Fibroblast of lung (primary cell): ENCODE data around the gene SLPI. TPM values are rescaled to one million over a fixed set of nuclear protein-coding genes. Genes with fewer than 3 reads are reported as not detected.

Source experiments
- DNase-seq, 2 donors: peaks; one replicate each; pipeline versions ENCODE4 v3.0.0 to v3.0.0-alpha.2; 2010; ENCODE audit warnings: low read depth in 2 of 2
- H2AFZ ChIP-seq: 2 replicates; pipeline ENCODE4 v1.5.1; 2012; ENCODE audit warnings: low read length, control low read depth, inconsistent platforms
- H3K27ac ChIP-seq: 2 replicates; pipeline ENCODE4 v1.5.1; 2011; ENCODE audit warnings: low read length, control low read depth; ENCODE audit not compliant: insufficient read depth
- H3K27me3 ChIP-seq: 2 replicates; pipeline ENCODE4 v1.5.1; 2011; ENCODE audit warnings: mild to moderate bottlenecking, low read length; ENCODE audit not compliant: control insufficient read depth, insufficient read depth
- H3K36me3 ChIP-seq: 2 replicates; pipeline ENCODE4 v1.5.1; 2011; ENCODE audit warnings: low read length; ENCODE audit not compliant: control insufficient read depth, insufficient read depth
- H3K4me1 ChIP-seq: 2 replicates; pipeline ENCODE4 v1.5.1; 2011; ENCODE audit warnings: low read length; ENCODE audit not compliant: control insufficient read depth, insufficient read depth; ENCODE audit errors: extremely low read depth
- H3K4me2 ChIP-seq: 2 replicates; pipeline ENCODE4 v1.5.1; 2011; ENCODE audit warnings: low read length, control low read depth; ENCODE audit not compliant: insufficient read depth; ENCODE audit errors: extremely low read depth
- H3K4me3 ChIP-seq, 4 experiments: fragments of 200-600 bp in 1 of 4; sonication (generic) in 1 of 4; replicated peaks in 1 of 4; 2 replicates each; pipeline ENCODE4 v1.5.1; 2011 to 2016; ENCODE audit warnings: low read length in 4 of 4, low read depth in 3 of 4, mild to moderate bottlenecking in 3 of 4, control low read depth in 2 of 4, inconsistent platforms in 1 of 4, mixed read lengths in 1 of 4; ENCODE audit not compliant: insufficient read depth in 1 of 4; ENCODE audit errors: control extremely low read depth in 1 of 4
- H3K79me2 ChIP-seq: 2 replicates; pipeline ENCODE4 v1.5.1; 2012; ENCODE audit warnings: mild to moderate bottlenecking, low read length, inconsistent platforms; ENCODE audit not compliant: control insufficient read depth, insufficient read depth
- H3K9ac ChIP-seq: 2 replicates; pipeline ENCODE4 v1.5.1; 2011; ENCODE audit warnings: mild to moderate bottlenecking, low read length, control low read depth; ENCODE audit not compliant: insufficient read depth
- H3K9me3 ChIP-seq: 2 replicates; pipeline ENCODE4 v1.5.1; 2012; ENCODE audit warnings: low read depth, low read length; ENCODE audit not compliant: control insufficient read depth, insufficient read depth
- H4K20me1 ChIP-seq: 2 replicates; pipeline ENCODE4 v1.5.1; 2011; ENCODE audit warnings: low read length; ENCODE audit not compliant: control insufficient read depth, insufficient read depth; ENCODE audit errors: extremely low read depth
- CTCF ChIP-seq, 2 donors: IDR thresholded peaks in 1 of 2; conservative IDR thresholded peaks in 1 of 2; 1 replicate in 1 of 2; 2 replicates in 1 of 2; pipeline ENCODE4 v1.5.1; 2011 to 2012; ENCODE audit warnings: low read length in 2 of 2, control low read depth in 1 of 2, inconsistent platforms in 1 of 2, low read depth in 1 of 2, mild to moderate bottlenecking in 1 of 2
- EZH2 ChIP-seq: IDR thresholded peaks from 2 replicates; pipeline ENCODE4 v1.5.1; 2012; ENCODE audit warnings: low read length, control low read depth, mild to moderate bottlenecking; ENCODE audit errors: missing control alignments
- polyA plus RNA-seq, 2 donors: library from polyadenylated mRNA; depleted of rRNA in 1 of 2; stranded (reverse) in 1 of 2; unstranded in 1 of 2; fragments of >200 nt; gene quantifications; 2 replicates each; pipeline ENCODE4 v1.2.1, GENCODE V29; 2011 to 2012; ENCODE audit warnings: missing spikeins in 1 of 2
- total RNA-seq: library from RNA; depleted of rRNA; stranded (reverse); fragments of >200 nt; gene quantifications from 2 replicates; pipeline ENCODE4 v1.2.1, GENCODE V29; 2014

Gene SLPI
- total and polyA plus RNA-seq, 2 donors (not counting 1 experiment from before 2014, with no cell fraction given), result 0.17 to 3.7 TPM

- Histone ChIP-seq H2AFZ (no peak overlapping the region), H3K9me3 (no peaks in the 10 kb centered on the region), H3K4me3 (no peak overlapping the region), H3K4me2 (no peak overlapping the region), H3K27ac (no peak overlapping the region), H3K4me1 (no peaks in the 10 kb centered on the region), H4K20me1 (no peaks in the 10 kb centered on the region), H3K27me3 (no peaks in the 10 kb centered on the region), H3K36me3 (no peaks in the 10 kb centered on the region), H3K9ac (no peak overlapping the region), H3K79me2 (no peaks in the 10 kb centered on the region)
- no peak for DNase-seq
- TF ChIP-seq CTCF (conservative IDR thresholded peaks at IDR 0.05 in 1 of 2, IDR thresholded peaks at IDR 0.05 in 1 of 2; ENCODE audit: low read depth in 1 of 2, low read length in 2 of 2) (no peak), EZH2 (no peak)
Measured at GRCh38 chr20:45209924-45210323, 44.4 kb downstream of the SLPI start.

DNA sequence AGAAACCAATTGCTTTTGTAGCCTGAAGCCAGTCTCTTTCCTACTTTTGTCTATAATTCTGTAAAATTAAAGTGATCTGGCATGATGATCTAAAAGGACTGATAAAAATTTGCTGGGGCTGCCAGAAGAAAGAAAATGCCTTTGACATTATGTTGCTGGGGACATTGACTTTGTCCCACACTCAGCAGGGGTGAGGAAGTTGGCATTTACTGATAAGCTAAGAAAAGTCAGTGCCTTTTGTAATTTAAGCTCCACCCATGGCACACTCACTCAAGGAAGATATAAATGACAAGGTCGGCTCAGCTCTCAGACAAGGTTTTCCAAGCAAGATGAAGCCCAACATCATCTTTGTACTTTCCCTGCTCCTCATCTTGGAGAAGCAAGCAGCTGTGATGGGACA, 47.6 kb downstream of the SLPI start, which contains the start of gene SEMG1:
Gene SEMG1, plus strand, starts transcription at position 309 of the 400 bp plus-strand sequence. Its CDS starts 21 bp downstream, at position 330.
- no peaks in the 10 kb centered on the region for H3K79me2 ChIP-seq
- H2AFZ ChIP-seq, result no peak within 1 kb of the TSS
- H4K20me1 ChIP-seq, result no peaks in the 10 kb centered on the region
- H3K4me3 ChIP-seq, result no peak within 1 kb of the TSS
- no peak for TF ChIP-seq EZH2
- TF ChIP-seq CTCF (conservative IDR thresholded peaks at IDR 0.05 in 1 of 2, IDR thresholded peaks at IDR 0.05 in 1 of 2; ENCODE audit: low read depth in 1 of 2, low read length in 2 of 2), result no peak
- no peak within 1 kb of the TSS for H3K9ac ChIP-seq
- no peaks in the 10 kb centered on the region for H3K27me3 ChIP-seq
- no peaks in the 10 kb centered on the region for H3K9me3 ChIP-seq
- no peak within 1 kb of the TSS for H3K4me2 ChIP-seq
- no peak within 1 kb of the TSS for H3K27ac ChIP-seq
- no peak for DNase-seq
- no peaks in the 10 kb centered on the region for H3K36me3 ChIP-seq
- H3K4me1 ChIP-seq, result no peaks in the 10 kb centered on the region

Other genes with a start within 250 kb of the SLPI start
- gene KCNS1, start 153.4 kb downstream of the SLPI start, total RNA-seq, result 0.26 and 0.50 TPM in 2 replicates
- gene KCNS1, start 153.4 kb downstream of the SLPI start, polyA plus RNA-seq, result 0.24 and 0.33 TPM in 2 replicates
- gene WFDC5, start 139.4 kb downstream of the SLPI start, total RNA-seq, result not detected in 2 replicates
- gene WFDC5, start 139.4 kb downstream of the SLPI start, polyA plus RNA-seq, result not detected in 2 replicates
- not detected in 2 replicates for gene WFDC12, start 130.1 kb downstream of the SLPI start, total RNA-seq
- not detected in 2 replicates for gene WFDC12, start 130.1 kb downstream of the SLPI start, polyA plus RNA-seq
- gene PI3, start 79.7 kb downstream of the SLPI start, total RNA-seq, result not detected in 2 replicates
- not detected in 2 replicates for gene PI3, start 79.7 kb downstream of the SLPI start, polyA plus RNA-seq
- not detected in 2 replicates for gene SEMG1, start 47.5 kb downstream of the SLPI start, total RNA-seq
- not detected in 2 replicates for gene SEMG1, start 47.5 kb downstream of the SLPI start, polyA plus RNA-seq
- gene SEMG2, start 33.2 kb downstream of the SLPI start, total RNA-seq, result not detected in 2 replicates
- gene SEMG2, start 33.2 kb downstream of the SLPI start, polyA plus RNA-seq, result not detected in 2 replicates
- gene RBPJL, start 52.3 kb upstream of the SLPI start, total RNA-seq, result not detected in 2 replicates
- not detected in 2 replicates for gene RBPJL, start 52.3 kb upstream of the SLPI start, polyA plus RNA-seq
- gene MATN4, start 53.7 kb upstream of the SLPI start, total RNA-seq, result under 0.01 TPM in 2 replicates
- gene MATN4, start 53.7 kb upstream of the SLPI start, polyA plus RNA-seq, result 0.02 and 0.06 TPM in 2 replicates
- 142 and 175 TPM in 2 replicates for gene SDC4, start 93.9 kb upstream of the SLPI start, total RNA-seq
- gene SDC4, start 93.9 kb upstream of the SLPI start, polyA plus RNA-seq, result 226 and 312 TPM in 2 replicates
- 20.0 and 20.5 TPM in 2 replicates for gene SYS1, start 108.6 kb upstream of the SLPI start, total RNA-seq
- 21.9 and 23.4 TPM in 2 replicates for gene SYS1, start 108.6 kb upstream of the SLPI start, polyA plus RNA-seq
- under 0.01 TPM in 1 of 2 replicates, not detected in the other for gene TP53TG5, start 123.8 kb upstream of the SLPI start, total RNA-seq
- gene TP53TG5, start 123.8 kb upstream of the SLPI start, polyA plus RNA-seq, result 0.14 TPM in 1 of 2 replicates, not detected in the other
- gene DBNDD2, start 153.7 kb upstream of the SLPI start, total RNA-seq, result 3.9 and 4.8 TPM in 2 replicates
- 28.1 and 51.8 TPM in 2 replicates for gene DBNDD2, start 153.7 kb upstream of the SLPI start, polyA plus RNA-seq
- 25.8 and 26.2 TPM in 2 replicates for gene PIGT, start 161.6 kb upstream of the SLPI start, total RNA-seq
- 53.9 and 70.0 TPM in 2 replicates for gene PIGT, start 161.6 kb upstream of the SLPI start, polyA plus RNA-seq
- not detected in 2 replicates for gene WFDC2, start 215.2 kb upstream of the SLPI start, total RNA-seq
- gene WFDC2, start 215.2 kb upstream of the SLPI start, polyA plus RNA-seq, result not detected in 2 replicates